Measurements from ENCODE around the gene MFAP3. TPM values are rescaled to one million over a fixed set of nuclear protein-coding genes. Genes with fewer than 3 reads are reported as not detected.

MFAP3 gene
- total RNA-seq, 2 donors from 2014 or later, result 40.2 to 73.7 TPM

DNA sequence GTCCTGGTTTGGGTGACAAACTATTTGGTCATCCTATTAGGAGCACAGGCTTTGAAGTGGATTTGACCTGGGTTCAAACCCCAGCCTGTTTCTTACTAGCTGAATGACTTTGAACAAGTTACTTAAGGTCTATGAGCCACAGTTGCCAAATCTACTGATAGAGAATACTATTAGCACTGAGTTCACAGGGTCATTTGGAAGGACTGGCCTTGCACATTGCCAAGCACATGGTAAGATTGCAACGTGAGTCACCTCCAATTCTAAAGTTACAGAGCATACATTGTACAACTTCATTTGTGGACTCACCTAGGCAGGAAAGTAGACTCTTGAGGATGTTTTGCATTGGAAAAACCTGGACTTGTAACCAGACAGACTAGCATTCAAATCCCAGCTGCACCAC is 38.9 kb downstream of the MFAP3 start:
- no peaks in the 10 kb centered on the region for H3K4me1 ChIP-seq (ENCODE audit: control insufficient read depth in 1 of 2, low read depth in 2 of 2)
- TF ChIP-seq, protein P1, sequence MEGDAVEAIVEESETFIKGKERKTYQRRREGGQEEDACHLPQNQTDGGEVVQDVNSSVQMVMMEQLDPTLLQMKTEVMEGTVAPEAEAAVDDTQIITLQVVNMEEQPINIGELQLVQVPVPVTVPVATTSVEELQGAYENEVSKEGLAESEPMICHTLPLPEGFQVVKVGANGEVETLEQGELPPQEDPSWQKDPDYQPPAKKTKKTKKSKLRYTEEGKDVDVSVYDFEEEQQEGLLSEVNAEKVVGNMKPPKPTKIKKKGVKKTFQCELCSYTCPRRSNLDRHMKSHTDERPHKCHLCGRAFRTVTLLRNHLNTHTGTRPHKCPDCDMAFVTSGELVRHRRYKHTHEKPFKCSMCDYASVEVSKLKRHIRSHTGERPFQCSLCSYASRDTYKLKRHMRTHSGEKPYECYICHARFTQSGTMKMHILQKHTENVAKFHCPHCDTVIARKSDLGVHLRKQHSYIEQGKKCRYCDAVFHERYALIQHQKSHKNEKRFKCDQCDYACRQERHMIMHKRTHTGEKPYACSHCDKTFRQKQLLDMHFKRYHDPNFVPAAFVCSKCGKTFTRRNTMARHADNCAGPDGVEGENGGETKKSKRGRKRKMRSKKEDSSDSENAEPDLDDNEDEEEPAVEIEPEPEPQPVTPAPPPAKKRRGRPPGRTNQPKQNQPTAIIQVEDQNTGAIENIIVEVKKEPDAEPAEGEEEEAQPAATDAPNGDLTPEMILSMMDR (IDR thresholded peaks at IDR 0.05), result no peak
- ATAC-seq (ENCODE audit: insufficient number of reproducible peaks, low FRiP score, low read depth), result no peak
- H3K4me3 ChIP-seq, result no peak overlapping the region
- H3K9me3 ChIP-seq, result no peaks in the 10 kb centered on the region
- no peaks in the 10 kb centered on the region for H3K27me3 ChIP-seq (replicated peaks; ENCODE audit: insufficient read depth)
- H3K36me3 ChIP-seq, result no peaks in the 10 kb centered on the region
- no peak for DNase-seq (ENCODE audit: low spot score)
- H3K27ac ChIP-seq, result no peak overlapping the region

DNA sequence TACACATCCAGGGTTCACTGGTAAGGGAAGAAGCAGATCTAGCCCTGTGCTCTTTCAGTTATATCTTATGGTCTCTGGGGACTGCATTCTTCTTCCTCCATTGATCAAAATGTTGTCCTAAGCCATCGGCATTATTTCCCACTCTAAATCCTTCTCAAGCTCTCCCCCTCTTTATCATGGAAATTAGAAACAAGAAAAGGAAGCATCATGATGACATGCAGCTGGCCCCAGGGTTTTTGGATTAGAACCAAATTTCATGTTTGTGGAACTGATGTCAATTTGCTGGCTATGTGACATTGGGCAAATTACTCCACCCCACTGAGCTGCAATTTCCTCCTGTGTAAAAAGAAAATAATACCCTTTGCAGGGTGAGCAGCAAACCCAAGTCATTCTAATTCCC is 39.5 kb downstream of the MFAP3 start:
- Histone ChIP-seq H3K36me3 (no peaks in the 10 kb centered on the region), H3K9me3 (no peaks in the 10 kb centered on the region), H3K27me3 (replicated peaks; ENCODE audit: insufficient read depth) (no peaks in the 10 kb centered on the region), H3K4me3 (no peak overlapping the region), H3K4me1 (ENCODE audit: control insufficient read depth in 1 of 2, low read depth in 2 of 2) (no peaks in the 10 kb centered on the region), H3K27ac (no peak overlapping the region)
- ATAC-seq (ENCODE audit: insufficient number of reproducible peaks, low FRiP score, low read depth), result no peak
- TF ChIP-seq, protein P1 (IDR thresholded peaks at IDR 0.05), result no peak
- no peak for DNase-seq (ENCODE audit: low spot score)

DNA sequence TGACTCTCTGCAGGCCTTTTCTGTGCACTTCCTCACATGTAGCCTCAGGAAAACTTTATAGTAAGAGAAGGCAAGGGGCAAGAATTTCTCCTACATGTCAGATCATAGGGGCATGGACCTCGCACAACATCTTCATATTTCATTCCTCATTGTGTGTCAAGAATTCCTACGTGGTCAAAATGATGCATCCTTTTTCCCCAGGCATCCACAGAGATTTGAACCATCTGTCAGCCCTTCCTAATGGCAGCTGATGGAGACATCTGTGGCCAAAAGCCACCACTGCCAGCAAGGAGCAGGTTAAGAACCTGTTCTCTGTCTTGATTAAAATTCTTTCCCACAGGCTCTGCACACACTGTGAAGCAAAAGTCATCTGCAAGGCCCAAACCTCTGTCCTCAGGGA is 42.5 kb downstream of the MFAP3 start:
- no peak for ATAC-seq (ENCODE audit: insufficient number of reproducible peaks, low FRiP score, low read depth)
- no peaks in the 10 kb centered on the region for H3K4me1 ChIP-seq (ENCODE audit: control insufficient read depth in 1 of 2, low read depth in 2 of 2)
- no peak overlapping the region for H3K27ac ChIP-seq
- H3K36me3 ChIP-seq, result no peaks in the 10 kb centered on the region
- no peaks in the 10 kb centered on the region for H3K27me3 ChIP-seq (replicated peaks; ENCODE audit: insufficient read depth)
- TF ChIP-seq, protein P1 (IDR thresholded peaks at IDR 0.05), result no peak
- DNase-seq (ENCODE audit: low spot score), result no peak
- H3K4me3 ChIP-seq, result no peak overlapping the region
- H3K9me3 ChIP-seq, result no peaks in the 10 kb centered on the region

DNA sequence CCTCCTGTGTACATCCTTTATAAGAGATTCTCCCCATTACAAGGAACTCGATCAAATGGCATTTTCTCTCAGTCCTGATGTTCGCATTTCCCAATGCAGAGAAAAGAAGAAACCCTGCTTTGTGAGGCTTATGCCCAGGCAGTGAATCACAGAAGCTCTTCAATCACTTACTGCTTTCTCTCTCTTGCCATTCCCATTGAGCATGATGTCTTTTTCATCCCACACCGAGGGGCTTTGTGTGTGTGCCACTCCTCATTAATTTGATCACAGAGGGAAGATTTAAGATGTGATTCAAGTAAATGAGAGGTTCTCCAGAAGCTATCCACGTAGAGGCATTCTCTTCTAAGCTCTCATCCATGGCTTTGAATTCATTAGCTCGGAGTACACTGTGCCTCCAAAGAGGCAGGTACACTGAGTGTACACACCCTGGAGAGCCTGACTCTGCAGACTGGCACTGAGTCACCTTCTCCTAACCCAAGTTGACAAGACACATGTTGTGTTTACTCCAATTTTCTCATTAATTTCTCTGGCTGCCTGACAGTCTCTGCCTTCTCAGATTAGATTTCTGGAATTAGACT is 45.4 kb downstream of the MFAP3 start:
- Histone ChIP-seq H3K4me1 (ENCODE audit: control insufficient read depth in 1 of 2, low read depth in 2 of 2) (no peaks in the 10 kb centered on the region), H3K27me3 (replicated peaks; ENCODE audit: insufficient read depth) (no peaks in the 10 kb centered on the region), H3K9me3 (no peaks in the 10 kb centered on the region), H3K36me3 (no peaks in the 10 kb centered on the region), H3K27ac (no peak overlapping the region), H3K4me3 (no peak overlapping the region)
- TF ChIP-seq, protein P1 (IDR thresholded peaks at IDR 0.05), result no peak
- ATAC-seq (ENCODE audit: insufficient number of reproducible peaks, low FRiP score, low read depth) (no peak), DNase-seq (ENCODE audit: low spot score) (no peak)

DNA sequence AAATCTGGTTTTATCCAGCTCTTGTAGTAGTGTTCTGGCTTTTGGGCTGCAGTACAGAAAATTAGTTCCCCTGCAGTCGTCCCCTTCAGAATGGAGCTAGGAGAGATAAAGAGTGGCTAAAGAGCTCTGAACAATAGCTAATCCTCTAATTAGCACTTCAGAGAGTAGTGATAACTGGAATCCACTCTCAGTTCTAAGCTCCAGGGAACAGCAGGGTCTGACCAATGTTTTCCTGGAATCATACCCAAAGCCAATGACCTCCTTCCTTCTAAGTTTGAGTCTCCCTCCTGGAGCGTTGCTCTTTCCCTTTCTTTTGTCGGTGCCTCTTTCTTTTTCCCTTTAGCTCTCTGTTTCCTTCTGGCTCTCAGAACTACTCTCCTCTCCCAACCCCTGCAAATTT is 47.4 kb downstream of the MFAP3 start:
- ATAC-seq (ENCODE audit: insufficient number of reproducible peaks, low FRiP score, low read depth) (no peak), DNase-seq (ENCODE audit: low spot score) (no peak)
- no peaks in the 10 kb centered on the region for H3K4me1 ChIP-seq (ENCODE audit: control insufficient read depth in 1 of 2, low read depth in 2 of 2)
- H3K9me3 ChIP-seq, result no peaks in the 10 kb centered on the region
- H3K4me3 ChIP-seq, result no peak overlapping the region
- H3K27me3 ChIP-seq (replicated peaks; ENCODE audit: insufficient read depth), result no peaks in the 10 kb centered on the region
- TF ChIP-seq, protein P1 (IDR thresholded peaks at IDR 0.05), result no peak
- no peaks in the 10 kb centered on the region for H3K36me3 ChIP-seq
- no peak overlapping the region for H3K27ac ChIP-seq

Measured in thoracic aorta (tissue), 2 donors.